ENCODE data around the gene PGRMC1. TPM values are rescaled to one million over a fixed set of nuclear protein-coding genes. Genes with fewer than 3 reads are reported as not detected.

The PGRMC1 gene
- polyA plus RNA-seq, 1 donor (not counting 4 experiments of a cell fraction or from before 2014, with no cell fraction given): 74.3 TPM

GRCh38 chrX:119247702-119248101 lies 11.6 kb downstream of the PGRMC1 start:
- no peak for FAIRE-seq
- no peak overlapping the region for H3K4me3 ChIP-seq (ENCODE audit: control insufficient read depth in 2 of 3, extremely low read depth in 1 of 3, insufficient read depth in 2 of 3, low read depth in 1 of 3, low read length in 3 of 3)
- dilution Hi-C loops (cut with MboI; ENCODE audit: extremely low pct_ligation_motif_present, low sequenced_read_pairs): no loop called here
- H3K36me3 ChIP-seq (ENCODE audit: control insufficient read depth in 2 of 2, extremely low read depth in 1 of 2, insufficient read depth in 2 of 2, low read length in 2 of 2): peaks cover 0 to 2% of the 10 kb centered on the region in 2 experiments
- no peaks in the 10 kb centered on the region for H3K79me2 ChIP-seq (ENCODE audit: control insufficient read depth, insufficient read depth, low read length)
- no peaks in the 10 kb centered on the region for H3K9me1 ChIP-seq (ENCODE audit: control insufficient read depth, extremely low read depth, insufficient read depth, low read length)
- TF ChIP-seq CTCF (optimal IDR thresholded peaks at IDR 0.05 in 1 of 3, IDR thresholded peaks at IDR 0.05 in 1 of 3, conservative IDR thresholded peaks at IDR 0.05 in 1 of 3; ENCODE audit: extremely low read depth in 1 of 3, insufficient read depth in 2 of 3, low read length in 3 of 3) (no peak), EZH2 (IDR thresholded peaks at IDR 0.05; ENCODE audit: low read length) (no peak)
- no peak for DNase-seq (ENCODE audit: low read depth, low spot score)
- H3K4me1 ChIP-seq (ENCODE audit: control insufficient read depth, extremely low read depth, insufficient read depth, low read length): no peaks in the 10 kb centered on the region
- H3K27me3 ChIP-seq (ENCODE audit: control insufficient read depth, extremely low read depth, insufficient read depth, low read length): no peaks in the 10 kb centered on the region
- no peak overlapping the region for H2AFZ ChIP-seq (ENCODE audit: control insufficient read depth, low read length)
- H3K9me3 ChIP-seq (ENCODE audit: control insufficient read depth, low read depth, low read length): no peaks in the 10 kb centered on the region
- H4K20me1 ChIP-seq (ENCODE audit: control insufficient read depth, extremely low read depth, insufficient read depth, low read length): no peaks in the 10 kb centered on the region
- no peak overlapping the region for H3K9ac ChIP-seq (ENCODE audit: control insufficient read depth, extremely low read depth, insufficient read depth, low read length)
- H3K4me2 ChIP-seq (ENCODE audit: control insufficient read depth, extremely low read depth, insufficient read depth, low read depth, low read length): no peak overlapping the region
- H3K27ac ChIP-seq (ENCODE audit: control insufficient read depth, insufficient read depth, low read length): no peak overlapping the region

GRCh38 chrX:119249891-119250290 lies 13.8 kb downstream of the PGRMC1 start:
- dilution Hi-C loops (cut with MboI; ENCODE audit: extremely low pct_ligation_motif_present, low sequenced_read_pairs): no loop called here
- H3K36me3 ChIP-seq (ENCODE audit: control insufficient read depth in 2 of 2, extremely low read depth in 1 of 2, insufficient read depth in 2 of 2, low read length in 2 of 2): no peaks in the 10 kb centered on the region
- H3K4me2 ChIP-seq (ENCODE audit: control insufficient read depth, extremely low read depth, insufficient read depth, low read depth, low read length): no peak overlapping the region
- DNase-seq (ENCODE audit: low read depth, low spot score): no peak
- TF ChIP-seq CTCF (optimal IDR thresholded peaks at IDR 0.05 in 1 of 3, IDR thresholded peaks at IDR 0.05 in 1 of 3, conservative IDR thresholded peaks at IDR 0.05 in 1 of 3; ENCODE audit: extremely low read depth in 1 of 3, insufficient read depth in 2 of 3, low read length in 3 of 3) (no peak), EZH2 (IDR thresholded peaks at IDR 0.05; ENCODE audit: low read length) (no peak)
- no peaks in the 10 kb centered on the region for H3K9me3 ChIP-seq (ENCODE audit: control insufficient read depth, low read depth, low read length)
- no peaks in the 10 kb centered on the region for H3K27me3 ChIP-seq (ENCODE audit: control insufficient read depth, extremely low read depth, insufficient read depth, low read length)
- H2AFZ ChIP-seq (ENCODE audit: control insufficient read depth, low read length): no peak overlapping the region
- H3K9ac ChIP-seq (ENCODE audit: control insufficient read depth, extremely low read depth, insufficient read depth, low read length): no peak overlapping the region
- no peak overlapping the region for H3K4me3 ChIP-seq (ENCODE audit: control insufficient read depth in 2 of 3, extremely low read depth in 1 of 3, insufficient read depth in 2 of 3, low read depth in 1 of 3, low read length in 3 of 3)
- H3K4me1 ChIP-seq (ENCODE audit: control insufficient read depth, extremely low read depth, insufficient read depth, low read length): no peaks in the 10 kb centered on the region
- no peaks in the 10 kb centered on the region for H4K20me1 ChIP-seq (ENCODE audit: control insufficient read depth, extremely low read depth, insufficient read depth, low read length)
- no peaks in the 10 kb centered on the region for H3K79me2 ChIP-seq (ENCODE audit: control insufficient read depth, insufficient read depth, low read length)
- no peak overlapping the region for H3K27ac ChIP-seq (ENCODE audit: control insufficient read depth, insufficient read depth, low read length)
- no peak for FAIRE-seq
- no peaks in the 10 kb centered on the region for H3K9me1 ChIP-seq (ENCODE audit: control insufficient read depth, extremely low read depth, insufficient read depth, low read length)

Measured in keratinocyte (primary cell).